H1 (cell line): Measurements from ENCODE around the gene TBC1D16. TPM values are rescaled to one million over a fixed set of nuclear protein-coding genes. Genes with fewer than 3 reads are reported as not detected.
A peak's percentile ranks its signal among the peaks of the same experiment; 100 is the strongest.

ENCODE experiments used
- CTCF ChIA-PET: fragments of 300-600 bp; sonication (Branson Sonifier 250); formaldehyde crosslinking; loops from one replicate; lab custom pipeline; 2021; ENCODE audit not compliant: partially characterized antibody; lab: Charles Lee
- POLR2A ChIA-PET: fragments of 300-600 bp; sonication (Branson Sonifier 250); formaldehyde crosslinking; loops from one replicate; lab custom pipeline; 2021; ENCODE audit warnings: inconsistent platforms; ENCODE audit not compliant: partially characterized antibody; lab: Charles Lee
- DNase-seq, 2 experiments: peaks; one replicate each; pipeline versions ENCODE4 v3.0.0 to v3.0.0-alpha.2; 2010 to 2022; ENCODE audit warnings: low spot score in 2 of 2, low read depth in 1 of 2, mixed read lengths in 1 of 2
- FAIRE-seq: peaks from 2 replicates; lab custom pipeline; 2011; peaks lifted over from hg19 to GRCh38; lab: Jason Lieb, UNC
- H2AFZ ChIP-seq: 2 replicates; pipeline ENCODE4 v1.8.1; 2012; ENCODE audit warnings: low read length, inconsistent platforms
- H2AK5ac ChIP-seq: 2 replicates; pipeline ENCODE4 v1.6.1; 2013; ENCODE audit warnings: low read depth, low read length
- H2BK120ac ChIP-seq: replicated peaks from 2 replicates; pipeline ENCODE3; 2013; ENCODE audit warnings: low read depth, low read length, inconsistent platforms
- H2BK12ac ChIP-seq: 2 replicates; pipeline ENCODE4 v1.6.1; 2013; ENCODE audit warnings: low read depth, low read length
- H2BK15ac ChIP-seq: 2 replicates; pipeline ENCODE4 v1.6.1; 2013; ENCODE audit warnings: low read length
- H2BK20ac ChIP-seq: 2 replicates; pipeline ENCODE4 v1.6.1; 2013; ENCODE audit warnings: low read length
- H2BK5ac ChIP-seq: 2 replicates; pipeline ENCODE4 v1.6.1; 2013; ENCODE audit warnings: low read depth, low read length
- H3K14ac ChIP-seq: 2 replicates; pipeline ENCODE4 v1.6.1; 2013; ENCODE audit warnings: inconsistent platforms; ENCODE audit not compliant: insufficient read length
- H3K18ac ChIP-seq: 2 replicates; pipeline ENCODE4 v1.6.1; 2013; ENCODE audit warnings: low read length; ENCODE audit errors: extremely low read depth
- H3K23ac ChIP-seq: 2 replicates; pipeline ENCODE4 v1.6.1; 2013; ENCODE audit warnings: inconsistent platforms; ENCODE audit not compliant: insufficient read length
- H3K23me2 ChIP-seq: 2 replicates; pipeline ENCODE4 v1.6.1; 2013; ENCODE audit warnings: low read depth, low read length
- H3K27ac ChIP-seq: 2 replicates; pipeline ENCODE4 v1.6.1; 2011; ENCODE audit warnings: low read depth, low read length, inconsistent platforms
- H3K27me3 ChIP-seq, 4 experiments: replicated peaks in 1 of 4; 1 replicate in 1 of 4; 2 replicates in 3 of 4; pipeline versions ENCODE4 v1.6.1 to v1.8.1; 2011 to 2013; ENCODE audit warnings: low read length in 3 of 4, mild to moderate bottlenecking in 3 of 4, inconsistent platforms in 2 of 4, mixed read lengths in 2 of 4, moderate library complexity in 1 of 4; ENCODE audit not compliant: control insufficient read depth in 3 of 4, insufficient read depth in 3 of 4; ENCODE audit errors: extremely low read depth in 1 of 4
- H3K36me3 ChIP-seq, 4 experiments: 2 replicates each; pipeline versions ENCODE4 v1.6.1 to v1.8.1; 2011 to 2013; ENCODE audit warnings: mild to moderate bottlenecking in 4 of 4, low read length in 3 of 4, moderate library complexity in 2 of 4, control low read depth in 1 of 4, inconsistent platforms in 1 of 4; ENCODE audit not compliant: insufficient read depth in 4 of 4, control insufficient read depth in 2 of 4
- H3K4ac ChIP-seq: replicated peaks from 2 replicates; pipeline ENCODE3; 2013; ENCODE audit warnings: low read length, low read depth, mixed read lengths, inconsistent platforms; ENCODE audit not compliant: insufficient read length
- H3K4me1 ChIP-seq, 4 experiments: replicated peaks in 1 of 4; 1 replicate in 1 of 4; 2 replicates in 3 of 4; pipeline versions ENCODE4 v1.6.1 to v1.8.1; 2011 to 2013; ENCODE audit warnings: low read length in 3 of 4, inconsistent platforms in 2 of 4, mixed read lengths in 1 of 4; ENCODE audit not compliant: insufficient read depth in 4 of 4, control insufficient read depth in 3 of 4
- H3K4me2 ChIP-seq, 2 experiments: 2 replicates each; pipeline versions ENCODE4 v1.6.1 to v1.8.1; 2011 to 2013; ENCODE audit warnings: low read depth in 2 of 2, low read length in 2 of 2, control low read depth in 1 of 2, inconsistent platforms in 1 of 2, mild to moderate bottlenecking in 1 of 2; ENCODE audit not compliant: insufficient read depth in 1 of 2
- H3K4me3 ChIP-seq, 4 experiments: fragments of 200-600, 300-600 bp in 1 of 4; sonication (generic), shearing (Covaris generic), sonication (Bioruptor Twin) in 1 of 4; 2 replicates each; pipeline versions ENCODE4 v1.5.1 to v1.8.1; 2011 to 2016; ENCODE audit warnings: low read length in 4 of 4, low read depth in 3 of 4, control low read depth in 2 of 4, inconsistent platforms in 2 of 4, mild to moderate bottlenecking in 2 of 4, mixed read lengths in 1 of 4, moderate library complexity in 1 of 4; ENCODE audit not compliant: insufficient read depth in 2 of 4; ENCODE audit errors: extremely low read depth in 1 of 4
- H3K56ac ChIP-seq: replicated peaks from 2 replicates; pipeline ENCODE3; 2013; ENCODE audit warnings: low read depth, mild to moderate bottlenecking, mixed read lengths, low read length, inconsistent platforms; ENCODE audit not compliant: insufficient read length
- H3K79me1 ChIP-seq: 2 replicates; pipeline ENCODE4 v1.6.1; 2013; ENCODE audit warnings: low read depth, low read length, control low read depth
- H3K79me2 ChIP-seq, 2 experiments: 2 replicates each; pipeline versions ENCODE4 v1.6.1 to v1.8.1; 2012 to 2013; ENCODE audit warnings: low read length in 2 of 2, mild to moderate bottlenecking in 2 of 2, inconsistent platforms in 1 of 2; ENCODE audit not compliant: insufficient read depth in 2 of 2, control insufficient read depth in 1 of 2
- H3K9ac ChIP-seq, 4 experiments: replicated peaks in 1 of 4; 1 replicate in 1 of 4; 2 replicates in 3 of 4; pipeline versions ENCODE4 v1.6.1 to v1.8.1; 2011 to 2013; ENCODE audit warnings: low read depth in 3 of 4, low read length in 3 of 4, control low read depth in 2 of 4, mild to moderate bottlenecking in 2 of 4, moderate library complexity in 2 of 4, inconsistent platforms in 1 of 4; ENCODE audit errors: extremely low read depth in 1 of 4
- H3K9me3 ChIP-seq, 2 experiments: 2 replicates each; pipeline versions ENCODE4 v1.6.1 to v1.8.1; 2012 to 2013; ENCODE audit warnings: mild to moderate bottlenecking in 2 of 2, moderate library complexity in 2 of 2, control low read depth in 1 of 2, inconsistent platforms in 1 of 2, low read depth in 1 of 2, low read length in 1 of 2, mixed read lengths in 1 of 2; ENCODE audit not compliant: insufficient read depth in 2 of 2
- H4K20me1 ChIP-seq, 2 experiments: replicated peaks in 1 of 2; 2 replicates each; pipeline versions ENCODE3 to v1.8.1; 2011 to 2013; ENCODE audit warnings: inconsistent platforms in 2 of 2, low read length in 2 of 2, mild to moderate bottlenecking in 1 of 2; ENCODE audit not compliant: insufficient read depth in 2 of 2, control insufficient read depth in 1 of 2
- H4K5ac ChIP-seq: 2 replicates; pipeline ENCODE4 v1.6.1; 2013; ENCODE audit warnings: low read length, low read depth, mixed read lengths, inconsistent platforms; ENCODE audit not compliant: insufficient read length
- H4K8ac ChIP-seq: 2 replicates; pipeline ENCODE4 v1.8.0; 2013; ENCODE audit warnings: mild to moderate bottlenecking, moderate library complexity, low read length, inconsistent platforms; ENCODE audit not compliant: insufficient read depth; ENCODE audit errors: extremely low read depth
- H4K91ac ChIP-seq: replicated peaks from 2 replicates; pipeline ENCODE3; 2013; ENCODE audit warnings: low read length, mixed read lengths, inconsistent platforms; ENCODE audit not compliant: insufficient read length
- ATF2 ChIP-seq: IDR thresholded peaks from 2 replicates; pipeline ENCODE4 v1.6.1; 2012; ENCODE audit warnings: low read length, inconsistent platforms
- CBX5 ChIP-seq: fragments of 300-800, 300-1000 bp; sonication (generic); IDR thresholded peaks from 2 replicates; pipeline ENCODE4 v1.7.1; 2016; ENCODE audit warnings: antibody characterized with exemption, low read length, low read depth
- CTCF ChIP-seq, 3 experiments: IDR thresholded peaks; 1 replicate in 2 of 3; 2 replicates in 1 of 3; pipeline versions ENCODE4 v1.5.1 to v1.6.1; 2011; ENCODE audit warnings: low read length in 3 of 3, mild to moderate bottlenecking in 3 of 3, inconsistent platforms in 2 of 3, low read depth in 1 of 3, moderate library complexity in 1 of 3; ENCODE audit not compliant: insufficient read depth in 1 of 3; ENCODE audit errors: control extremely low read depth in 1 of 3
- HDAC2 ChIP-seq, 2 experiments: fragments of 300-600 bp in 1 of 2; sonication (generic) in 1 of 2; IDR thresholded peaks; 2 replicates each; pipeline ENCODE4 v1.6.1; 2011 to 2012; ENCODE audit warnings: low read depth in 2 of 2, low read length in 2 of 2, mild to moderate bottlenecking in 2 of 2, moderate library complexity in 2 of 2, borderline replicate concordance in 1 of 2, inconsistent platforms in 1 of 2
- KDM1A ChIP-seq: fragments of 200-600, 300-600 bp; sonication (generic); IDR thresholded peaks from 2 replicates; pipeline ENCODE4 v1.7.1; 2016; ENCODE audit warnings: mild to moderate bottlenecking, low read length, borderline replicate concordance
- WGBS, 2 experiments: shearing (Covaris generic) in 1 of 2; methylation state at CpG; one replicate each; pipeline versions ENCODE4 v1.1.6 to v1.1.7; 2013 to 2015; ENCODE audit warnings: low lambda C conversion rate in 2 of 2, mixed read lengths in 2 of 2, inconsistent platforms in 1 of 2, low coverage in 1 of 2, missing lambda C conversion rate in 1 of 2; ENCODE audit not compliant: insufficient replicate concordance in 2 of 2, insufficient coverage in 1 of 2, insufficient read length in 1 of 2; ENCODE audit errors: extremely low coverage in 1 of 2, missing lambda C conversion rate in 1 of 2; 5-methylcytosine and 5-hydroxymethylcytosine counted together
- polyA plus RNA-seq, 7 experiments: library from polyadenylated mRNA; depleted of rRNA in 3 of 7; stranded (reverse) in 5 of 7; unstranded in 2 of 7; fragments of >200 nt in 5 of 7; fragments of 200-250 nt in 2 of 7; gene quantifications; 1 replicate in 5 of 7; 2 replicates in 1 of 7; 4 replicates in 1 of 7; pipeline versions ENCODE4 v1.2.1 to v1.2.3, GENCODE V29; 2011 to 2013; ENCODE audit warnings: missing spikeins in 2 of 7, mixed read lengths in 2 of 7
- total RNA-seq: library from RNA; stranded (reverse); fragmentation: NEBNext Ultra II Directional; extraction: Animal tissue kit (Norgen Biotek cat#: 25700); gene quantifications from 2 replicates; pipeline ENCODE4 v1.2.1, GENCODE V29; 2021

Gene TBC1D16
- total and polyA plus RNA-seq, 2 of the 8 experiments (the other 6 are each of a cell fraction or from before 2014, with no cell fraction given) = 21.1 to 109 TPM

- no peak for DNase-seq
- H3K4me3 ChIP-seq = no peak overlapping the region
- H2BK20ac ChIP-seq = no peak overlapping the region
- no peak overlapping the region for H3K56ac ChIP-seq
- no peak overlapping the region for H4K8ac ChIP-seq
- no peak overlapping the region for H3K18ac ChIP-seq
- TF ChIP-seq HDAC2 (IDR thresholded peaks at IDR 0.05; ENCODE audit: borderline replicate concordance in 1 of 2, low read depth in 2 of 2, low read length in 2 of 2) = peak in 1 of 2 experiments; percentile 56; a peak in 1 of 4 replicates
- TF ChIP-seq CTCF (IDR thresholded peaks at IDR 0.05; ENCODE audit: control extremely low read depth in 1 of 3, insufficient read depth in 1 of 3, low read depth in 1 of 3, low read length in 3 of 3) = peak in 1 of 3 experiments; percentile 12; a peak in 1 of 4 replicates
- TF ChIP-seq ATF2 = no peak
- peak; percentile 93; the same call in 1 of the 2 replicates for TF ChIP-seq KDM1A
- no peak for TF ChIP-seq CBX5
- H2BK5ac ChIP-seq = no peak overlapping the region
- H4K20me1 ChIP-seq = peaks cover 1 to 2% of the 10 kb centered on the region in 2 experiments
- no peak overlapping the region for H2BK120ac ChIP-seq
- no peak overlapping the region for H3K14ac ChIP-seq
- H2BK12ac ChIP-seq = 0 out of 2 replicates have a peak overlapping the region, but pooled peaks have one; percentile 50
- no peak overlapping the region for H2AFZ ChIP-seq
- no peaks in the 10 kb centered on the region for H3K23me2 ChIP-seq
- no peak overlapping the region for H3K27ac ChIP-seq
- no peak overlapping the region for H4K5ac ChIP-seq
- CTCF ChIA-PET = interaction anchor here (0.8 to 14.0 kb wide), 20 partner anchors 10 to 227 kb away, joined by 3 to 181 read pairs (median 4); partner anchors contain the start of gene CBX4
- no peaks in the 10 kb centered on the region for H3K9me3 ChIP-seq
- no peaks in the 10 kb centered on the region for H3K79me2 ChIP-seq
- H2AK5ac ChIP-seq = peak overlapping the region; percentile 45; the same call in 1 of the 2 replicates
- H2BK15ac ChIP-seq = no peak overlapping the region
- WGBS, 2 experiments = 90% methylated on average over 16 of the region's 28 CpGs; no CpG with 5 or more reads in 1 of the 2 experiments
- peaks cover 0 to 13% (median 6%) of the 10 kb centered on the region in 4 experiments; a peak in 2 of 7 replicates for H3K4me1 ChIP-seq
- no peak overlapping the region for H3K4ac ChIP-seq
- H3K27me3 ChIP-seq = peaks cover 0 to 7% (median 0%) of the 10 kb centered on the region in 4 experiments; a peak in 2 of 7 replicates
- POLR2A ChIA-PET = interaction anchor here (0.6 to 2.2 kb wide), 5 partner anchors 17 to 79 kb away, joined by 3 to 6 read pairs (median 3); no protein-coding TSS in a partner anchor
- H3K23ac ChIP-seq = no peak overlapping the region
- no peak overlapping the region for H3K4me2 ChIP-seq
- H3K36me3 ChIP-seq = no peaks in the 10 kb centered on the region
- no peak overlapping the region for H4K91ac ChIP-seq
- H3K79me1 ChIP-seq = no peaks in the 10 kb centered on the region
- no peak overlapping the region for H3K9ac ChIP-seq
- no peak for FAIRE-seq
Observed at GRCh38 chr17:79921411-79922115, 114.1 kb downstream of the TBC1D16 start.
